Astrocyte (in vitro differentiated cells and primary cell): Measurements from ENCODE around the gene PDE3A. TPM values are rescaled to one million over a fixed set of nuclear protein-coding genes. Genes with fewer than 3 reads are reported as not detected.

Source experiments
- DNase-seq: peaks from one replicate; pipeline ENCODE4 v3.0.0-alpha.2; 2010; ENCODE audit warnings: low read depth
- FAIRE-seq: peaks from 2 replicates; lab custom pipeline; 2011; peaks lifted over from hg19 to GRCh38; lab: Jason Lieb, UNC
- H2AFZ ChIP-seq: 2 replicates; pipeline ENCODE4 v1.6.0; 2012; ENCODE audit warnings: low read depth, low read length, inconsistent platforms
- H3K27ac ChIP-seq: 2 replicates; pipeline ENCODE4 v1.5.1; 2011; ENCODE audit warnings: low read depth, low read length, inconsistent platforms
- H3K27me3 ChIP-seq: 2 replicates; pipeline ENCODE4 v1.6.0; 2011; ENCODE audit warnings: low read length, inconsistent platforms; ENCODE audit not compliant: insufficient read depth
- H3K36me3 ChIP-seq: 2 replicates; pipeline ENCODE4 v1.5.1; 2011; ENCODE audit warnings: low read length, inconsistent platforms; ENCODE audit not compliant: insufficient read depth
- H3K4me1 ChIP-seq: 2 replicates; pipeline ENCODE4 v1.5.1; 2011; ENCODE audit warnings: low read length, inconsistent platforms; ENCODE audit not compliant: insufficient read depth
- H3K4me2 ChIP-seq: 2 replicates; pipeline ENCODE4 v1.6.0; 2012; ENCODE audit warnings: low read length, inconsistent platforms
- H3K4me3 ChIP-seq: 2 replicates; pipeline ENCODE4 v1.5.1; 2011; ENCODE audit warnings: low read depth, mild to moderate bottlenecking, low read length, inconsistent platforms; ENCODE audit not compliant: insufficient read depth
- H3K79me2 ChIP-seq: 2 replicates; pipeline ENCODE4 v1.6.0; 2012; ENCODE audit warnings: mild to moderate bottlenecking, low read length, inconsistent platforms; ENCODE audit not compliant: insufficient read depth
- H3K9ac ChIP-seq: 2 replicates; pipeline ENCODE4 v1.6.0; 2012; ENCODE audit warnings: mild to moderate bottlenecking, low read length, inconsistent platforms
- H3K9me3 ChIP-seq: 2 replicates; pipeline ENCODE4 v1.5.1; 2012; ENCODE audit warnings: low read depth, mild to moderate bottlenecking, low read length, inconsistent platforms; ENCODE audit not compliant: insufficient read depth
- H4K20me1 ChIP-seq: 2 replicates; pipeline ENCODE4 v1.6.0; 2012; ENCODE audit warnings: low read length, inconsistent platforms; ENCODE audit not compliant: insufficient read depth
- H3K27ac Mint-ChIP-seq: one replicate; pipeline ENCODE4 v1.8.0; 2021; ENCODE audit warnings: mild to moderate bottlenecking, mixed read lengths; ENCODE audit not compliant: unreplicated experiment
- H3K27me3 Mint-ChIP-seq: one replicate; pipeline ENCODE4 v1.8.0; 2021; ENCODE audit warnings: low read depth, mixed read lengths; ENCODE audit not compliant: unreplicated experiment
- H3K36me3 Mint-ChIP-seq: one replicate; pipeline ENCODE4 v1.8.0; 2021; ENCODE audit warnings: low read depth, mixed read lengths; ENCODE audit not compliant: unreplicated experiment
- H3K4me1 Mint-ChIP-seq: one replicate; pipeline ENCODE4 v1.8.0; 2021; ENCODE audit warnings: low read depth, mixed read lengths; ENCODE audit not compliant: unreplicated experiment
- H3K4me3 Mint-ChIP-seq: one replicate; pipeline ENCODE4 v1.8.0; 2021; ENCODE audit warnings: mild to moderate bottlenecking, moderate library complexity, mixed read lengths; ENCODE audit not compliant: unreplicated experiment
- H3K9me3 Mint-ChIP-seq: one replicate; pipeline ENCODE4 v1.8.0; 2021; ENCODE audit warnings: mild to moderate bottlenecking, mixed read lengths; ENCODE audit not compliant: unreplicated experiment
- EZH2 ChIP-seq: IDR thresholded peaks from 2 replicates; pipeline ENCODE4 v1.6.1; 2012; ENCODE audit warnings: mild to moderate bottlenecking, low read length, inconsistent platforms; ENCODE audit not compliant: insufficient read depth
- total RNA-seq: library from RNA; stranded (reverse); gene quantifications from 2 replicates; pipeline ENCODE4 v1.2.1, GENCODE V29; 2021
- TF ChIP-seq, protein P1 (sequence below): IDR thresholded peaks from 2 replicates; pipeline ENCODE4 v1.5.1; 2011; ENCODE audit warnings: low read depth, mild to moderate bottlenecking, inconsistent platforms, low read length, moderate library complexity; ENCODE audit not compliant: insufficient read depth

PDE3A gene
- total RNA-seq, 1 donor from 2014 or later: 1.7 TPM

DNA sequence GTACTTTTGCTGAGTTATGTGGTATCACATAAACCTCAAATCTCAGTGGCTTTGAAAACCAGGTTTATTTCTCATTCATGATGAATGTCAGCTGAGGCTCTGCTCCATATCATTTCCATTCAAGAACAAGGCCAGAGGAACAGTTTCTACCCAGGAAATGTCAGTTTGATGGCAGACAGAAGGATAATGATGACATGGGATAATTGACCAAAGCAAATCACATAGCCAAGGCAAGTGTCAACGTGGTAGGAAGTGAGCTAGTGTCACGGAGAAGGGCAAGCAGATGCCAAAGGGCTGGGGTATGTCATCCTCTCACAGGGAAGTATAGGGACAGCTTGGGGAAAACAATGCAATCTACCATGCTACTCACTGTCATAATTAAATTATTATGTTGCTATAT lies 12.3 kb upstream of the PDE3A start:
- H3K9me3 ChIP-seq: no peaks in the 10 kb centered on the region
- H3K27me3 ChIP-seq: no peaks in the 10 kb centered on the region
- FAIRE-seq (no peak), DNase-seq (no peak)
- Mint-ChIP-seq H3K9me3 (no peaks in the 10 kb centered on the region), H3K4me3 (no peak overlapping the region), H3K27me3 (no peaks in the 10 kb centered on the region), H3K4me1 (no peaks in the 10 kb centered on the region), H3K36me3 (no peaks in the 10 kb centered on the region), H3K27ac (no peak overlapping the region)
- H3K4me2 ChIP-seq: no peak overlapping the region
- H3K79me2 ChIP-seq: no peaks in the 10 kb centered on the region
- no peak overlapping the region for H3K27ac ChIP-seq
- H4K20me1 ChIP-seq: no peaks in the 10 kb centered on the region
- no peak overlapping the region for H2AFZ ChIP-seq
- no peak overlapping the region for H3K9ac ChIP-seq
- TF ChIP-seq EZH2: no peak
- TF ChIP-seq, protein P1, sequence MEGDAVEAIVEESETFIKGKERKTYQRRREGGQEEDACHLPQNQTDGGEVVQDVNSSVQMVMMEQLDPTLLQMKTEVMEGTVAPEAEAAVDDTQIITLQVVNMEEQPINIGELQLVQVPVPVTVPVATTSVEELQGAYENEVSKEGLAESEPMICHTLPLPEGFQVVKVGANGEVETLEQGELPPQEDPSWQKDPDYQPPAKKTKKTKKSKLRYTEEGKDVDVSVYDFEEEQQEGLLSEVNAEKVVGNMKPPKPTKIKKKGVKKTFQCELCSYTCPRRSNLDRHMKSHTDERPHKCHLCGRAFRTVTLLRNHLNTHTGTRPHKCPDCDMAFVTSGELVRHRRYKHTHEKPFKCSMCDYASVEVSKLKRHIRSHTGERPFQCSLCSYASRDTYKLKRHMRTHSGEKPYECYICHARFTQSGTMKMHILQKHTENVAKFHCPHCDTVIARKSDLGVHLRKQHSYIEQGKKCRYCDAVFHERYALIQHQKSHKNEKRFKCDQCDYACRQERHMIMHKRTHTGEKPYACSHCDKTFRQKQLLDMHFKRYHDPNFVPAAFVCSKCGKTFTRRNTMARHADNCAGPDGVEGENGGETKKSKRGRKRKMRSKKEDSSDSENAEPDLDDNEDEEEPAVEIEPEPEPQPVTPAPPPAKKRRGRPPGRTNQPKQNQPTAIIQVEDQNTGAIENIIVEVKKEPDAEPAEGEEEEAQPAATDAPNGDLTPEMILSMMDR: no peak
- H3K36me3 ChIP-seq: no peaks in the 10 kb centered on the region
- no peak overlapping the region for H3K4me3 ChIP-seq
- H3K4me1 ChIP-seq: no peaks in the 10 kb centered on the region

GRCh38 chr12:20360407-20360806 lies 7.9 kb upstream of the PDE3A start:
- H2AFZ ChIP-seq: no peak overlapping the region
- no peak overlapping the region for H3K4me2 ChIP-seq
- no peak overlapping the region for H3K4me3 ChIP-seq
- no peaks in the 10 kb centered on the region for H3K27me3 ChIP-seq
- Mint-ChIP-seq H3K27ac (no peak overlapping the region), H3K27me3 (no peaks in the 10 kb centered on the region), H3K36me3 (no peaks in the 10 kb centered on the region), H3K4me3 (no peak overlapping the region), H3K9me3 (no peaks in the 10 kb centered on the region), H3K4me1 (no peaks in the 10 kb centered on the region)
- no peaks in the 10 kb centered on the region for H3K79me2 ChIP-seq
- H3K4me1 ChIP-seq: no peaks in the 10 kb centered on the region
- no peak for DNase-seq
- TF ChIP-seq, protein P1: no peak
- TF ChIP-seq EZH2: no peak
- no peaks in the 10 kb centered on the region for H3K9me3 ChIP-seq
- no peaks in the 10 kb centered on the region for H4K20me1 ChIP-seq
- no peaks in the 10 kb centered on the region for H3K36me3 ChIP-seq
- no peak overlapping the region for H3K27ac ChIP-seq
- FAIRE-seq: no peak
- no peak overlapping the region for H3K9ac ChIP-seq

DNA sequence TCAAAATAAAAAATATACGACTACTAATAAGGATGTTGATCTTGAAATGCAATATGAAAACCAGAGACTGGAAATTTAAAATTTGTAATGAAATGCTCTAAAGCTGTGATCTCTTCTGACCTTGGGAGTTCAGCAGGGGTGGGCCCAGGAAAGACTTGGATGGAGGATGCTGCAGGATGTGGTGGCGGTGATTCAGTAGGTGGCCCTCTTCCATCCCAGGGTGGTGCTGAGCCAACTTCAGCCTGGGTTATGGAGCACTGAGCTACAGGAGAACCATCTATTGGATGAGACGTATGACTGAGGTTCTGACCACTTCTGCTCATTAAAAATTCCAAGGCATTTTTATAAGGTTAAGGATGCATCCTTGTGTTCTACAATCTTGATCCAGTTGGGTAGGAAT lies 6.9 kb upstream of the PDE3A start:
- no peak for DNase-seq
- no peak for TF ChIP-seq EZH2
- TF ChIP-seq, protein P1: no peak
- H3K4me3 Mint-ChIP-seq: no peak overlapping the region
- Histone ChIP-seq H3K4me1 (no peaks in the 10 kb centered on the region), H3K4me2 (no peak overlapping the region), H3K9me3 (no peaks in the 10 kb centered on the region), H3K27me3 (no peaks in the 10 kb centered on the region), H3K36me3 (no peaks in the 10 kb centered on the region), H3K27ac (no peak overlapping the region), H3K79me2 (no peaks in the 10 kb centered on the region), H3K9ac (no peak overlapping the region), H3K4me3 (no peak overlapping the region), H4K20me1 (no peaks in the 10 kb centered on the region), H2AFZ (no peak overlapping the region)
- H3K27ac Mint-ChIP-seq: no peak overlapping the region
- no peaks in the 10 kb centered on the region for H3K4me1 Mint-ChIP-seq
- no peaks in the 10 kb centered on the region for H3K9me3 Mint-ChIP-seq
- H3K36me3 Mint-ChIP-seq: no peaks in the 10 kb centered on the region
- no peak for FAIRE-seq
- no peaks in the 10 kb centered on the region for H3K27me3 Mint-ChIP-seq
